Mammary epithelial cell (primary cell): ENCODE results near the gene UBE2C.

Experiments used
- CTCF ChIP-seq, 2 donors: IDR thresholded peaks in 1 of 2; conservative IDR thresholded peaks in 1 of 2; 2 replicates each; pipeline ENCODE4 v1.5.1; 2011 to 2012; ENCODE audit warnings: inconsistent platforms in 2 of 2, low read length in 2 of 2, mild to moderate bottlenecking in 2 of 2, control low read depth in 1 of 2, low read depth in 1 of 2; ENCODE audit not compliant: insufficient read depth in 1 of 2; ENCODE audit errors: extremely low read depth in 1 of 2
- EZH2 ChIP-seq: IDR thresholded peaks from 2 replicates; pipeline ENCODE4 v1.6.1; 2012; ENCODE audit warnings: low read length, inconsistent platforms, borderline replicate concordance

DNA sequence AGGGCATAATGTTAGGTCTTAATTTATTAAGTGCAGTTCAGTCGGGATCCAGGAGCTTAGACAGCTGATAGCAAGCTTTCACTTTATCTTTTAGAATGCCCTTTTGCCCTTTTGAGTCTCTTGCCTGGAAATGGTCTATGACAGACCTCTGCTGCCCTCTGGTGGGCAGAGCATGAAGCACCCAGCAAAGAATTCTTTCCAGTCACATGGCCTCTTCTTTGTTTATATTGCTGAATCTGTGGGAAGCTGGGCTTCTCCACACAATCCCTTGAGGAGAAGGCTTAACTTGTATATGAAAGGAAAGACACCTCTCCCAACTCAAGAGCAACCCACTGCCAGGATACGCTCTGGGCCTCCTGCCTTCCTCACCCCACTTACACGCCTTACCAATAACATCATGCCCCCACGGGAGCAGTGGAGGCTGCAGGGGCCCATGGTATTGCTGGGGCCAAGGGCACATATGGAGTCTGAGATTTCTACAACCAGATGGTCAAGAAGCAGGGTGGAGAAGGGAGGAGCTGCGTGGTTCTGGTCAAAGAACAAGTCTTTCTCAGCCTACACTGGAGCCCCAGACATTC lies 41.2 kb upstream of the UBE2C start:
- TF ChIP-seq CTCF (conservative IDR thresholded peaks at IDR 0.05 in 1 of 2, IDR thresholded peaks at IDR 0.05 in 1 of 2; ENCODE audit: extremely low read depth in 1 of 2, insufficient read depth in 1 of 2, low read depth in 1 of 2, low read length in 2 of 2) (peak; percentile 89 to 92), EZH2 (no peak)
